ENCODE measurements around the gene TRIM23.

GRCh38 chr5:65672796-65673195, 48.7 kb upstream of the TRIM23 start:
- TF ChIP-seq CTCF (IDR thresholded peaks at IDR 0.05) = no peak
- TF ChIP-seq EZH2 (IDR thresholded peaks at IDR 0.05; ENCODE audit: borderline replicate concordance, insufficient read depth, low read depth, low read length, poor library complexity, severe bottlenecking) = no peak

All from B cell (primary cell).